ENCODE results near the gene TAF15. TPM values are rescaled to one million over a fixed set of nuclear protein-coding genes. Genes with fewer than 3 reads are reported as not detected.

Gene TAF15
- total and polyA plus RNA-seq, 2 donors (not counting 1 experiment from before 2014, with no cell fraction given) = 22.9 to 84.1 TPM

DNA sequence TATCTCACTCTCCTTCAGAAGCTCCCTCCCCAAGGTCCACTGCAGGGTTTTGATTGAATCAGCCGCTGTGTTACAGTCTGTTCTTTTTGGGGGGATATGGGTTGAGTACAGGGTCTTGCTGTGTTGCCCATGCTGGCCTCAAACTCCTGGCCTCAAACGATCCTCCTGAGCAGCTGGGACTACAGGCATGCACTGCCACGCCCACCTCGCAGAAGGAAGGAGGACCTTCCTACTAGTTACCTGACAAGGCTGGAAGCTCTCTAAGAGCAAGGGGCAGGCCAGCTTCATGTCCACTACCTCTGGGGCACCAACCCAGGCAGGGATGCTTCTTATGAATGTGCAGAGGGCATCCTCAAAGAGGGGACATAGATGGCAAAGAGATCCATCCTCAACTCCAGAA, 11.9 kb upstream of the TAF15 start:
- no peak overlapping the region for H2AFZ ChIP-seq (ENCODE audit: low read length)
- no peak for DNase-seq (ENCODE audit: low read depth in 2 of 2)
- no peak for TF ChIP-seq EZH2 (IDR thresholded peaks at IDR 0.05; ENCODE audit: low read length, missing control alignments)
- TF ChIP-seq, protein P1, sequence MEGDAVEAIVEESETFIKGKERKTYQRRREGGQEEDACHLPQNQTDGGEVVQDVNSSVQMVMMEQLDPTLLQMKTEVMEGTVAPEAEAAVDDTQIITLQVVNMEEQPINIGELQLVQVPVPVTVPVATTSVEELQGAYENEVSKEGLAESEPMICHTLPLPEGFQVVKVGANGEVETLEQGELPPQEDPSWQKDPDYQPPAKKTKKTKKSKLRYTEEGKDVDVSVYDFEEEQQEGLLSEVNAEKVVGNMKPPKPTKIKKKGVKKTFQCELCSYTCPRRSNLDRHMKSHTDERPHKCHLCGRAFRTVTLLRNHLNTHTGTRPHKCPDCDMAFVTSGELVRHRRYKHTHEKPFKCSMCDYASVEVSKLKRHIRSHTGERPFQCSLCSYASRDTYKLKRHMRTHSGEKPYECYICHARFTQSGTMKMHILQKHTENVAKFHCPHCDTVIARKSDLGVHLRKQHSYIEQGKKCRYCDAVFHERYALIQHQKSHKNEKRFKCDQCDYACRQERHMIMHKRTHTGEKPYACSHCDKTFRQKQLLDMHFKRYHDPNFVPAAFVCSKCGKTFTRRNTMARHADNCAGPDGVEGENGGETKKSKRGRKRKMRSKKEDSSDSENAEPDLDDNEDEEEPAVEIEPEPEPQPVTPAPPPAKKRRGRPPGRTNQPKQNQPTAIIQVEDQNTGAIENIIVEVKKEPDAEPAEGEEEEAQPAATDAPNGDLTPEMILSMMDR (conservative IDR thresholded peaks at IDR 0.05 in 1 of 2, IDR thresholded peaks at IDR 0.05 in 1 of 2; ENCODE audit: low read depth in 1 of 2, low read length in 2 of 2) = no peak

DNA sequence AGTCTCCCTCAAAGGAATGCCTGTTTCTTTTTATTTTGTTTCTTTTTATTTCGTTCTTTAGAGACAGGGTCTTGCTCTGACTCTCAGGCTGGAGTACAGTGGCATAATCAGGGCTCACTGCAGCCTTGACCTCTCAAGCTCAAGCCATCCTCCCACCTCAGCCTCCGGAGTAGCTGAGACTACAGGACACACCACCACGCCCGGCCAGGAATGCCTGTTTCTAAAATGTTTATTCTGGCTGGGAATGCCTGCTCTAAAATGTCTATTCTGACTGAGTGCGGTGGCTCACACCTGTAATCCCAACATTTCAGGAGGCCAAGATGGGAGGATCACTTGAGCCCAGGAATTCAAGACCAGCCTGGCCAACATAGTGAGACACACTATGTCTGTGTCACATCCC, 11.4 kb upstream of the TAF15 start:
- H3K79me2 ChIP-seq (ENCODE audit: control insufficient read depth, insufficient read depth, low read length) = no peaks in the 10 kb centered on the region
- TF ChIP-seq, protein P1 (conservative IDR thresholded peaks at IDR 0.05 in 1 of 2, IDR thresholded peaks at IDR 0.05 in 1 of 2; ENCODE audit: low read depth in 1 of 2, low read length in 2 of 2) = no peak
- no peak for TF ChIP-seq EZH2 (IDR thresholded peaks at IDR 0.05; ENCODE audit: low read length, missing control alignments)
- H3K4me3 ChIP-seq (replicated peaks in 1 of 4; ENCODE audit: control extremely low read depth in 1 of 4, insufficient read depth in 1 of 4, low read depth in 3 of 4, low read length in 4 of 4) = no peak overlapping the region
- no peaks in the 10 kb centered on the region for H3K9me3 ChIP-seq (ENCODE audit: control insufficient read depth, insufficient read depth, low read depth, low read length)
- no peaks in the 10 kb centered on the region for H3K36me3 ChIP-seq (ENCODE audit: control insufficient read depth, insufficient read depth, low read length)
- H3K4me2 ChIP-seq (ENCODE audit: extremely low read depth, insufficient read depth, low read length) = no peak overlapping the region
- H3K4me1 ChIP-seq (ENCODE audit: control insufficient read depth, extremely low read depth, insufficient read depth, low read length) = no peaks in the 10 kb centered on the region
- DNase-seq (ENCODE audit: low read depth in 2 of 2) = no peak
- no peaks in the 10 kb centered on the region for H4K20me1 ChIP-seq (ENCODE audit: control insufficient read depth, extremely low read depth, insufficient read depth, low read length)
- H2AFZ ChIP-seq (ENCODE audit: low read length) = no peak overlapping the region
- H3K9ac ChIP-seq (ENCODE audit: insufficient read depth, low read length) = no peak overlapping the region
- no peak overlapping the region for H3K27ac ChIP-seq (ENCODE audit: insufficient read depth, low read length)
- H3K27me3 ChIP-seq (ENCODE audit: control insufficient read depth, insufficient read depth, low read length) = peaks cover 58% of the 10 kb centered on the region

More for the DNA sequence above, 11.9 kb upstream of the TAF15 start:
- Histone ChIP-seq H3K79me2 (ENCODE audit: control insufficient read depth, insufficient read depth, low read length) (no peaks in the 10 kb centered on the region), H3K4me1 (ENCODE audit: control insufficient read depth, extremely low read depth, insufficient read depth, low read length) (no peaks in the 10 kb centered on the region), H3K9ac (ENCODE audit: insufficient read depth, low read length) (no peak overlapping the region), H3K27me3 (ENCODE audit: control insufficient read depth, insufficient read depth, low read length) (peaks cover 62% of the 10 kb centered on the region), H3K9me3 (ENCODE audit: control insufficient read depth, insufficient read depth, low read depth, low read length) (no peaks in the 10 kb centered on the region), H3K27ac (ENCODE audit: insufficient read depth, low read length) (no peak overlapping the region), H4K20me1 (ENCODE audit: control insufficient read depth, extremely low read depth, insufficient read depth, low read length) (no peaks in the 10 kb centered on the region), H3K4me2 (ENCODE audit: extremely low read depth, insufficient read depth, low read length) (no peak overlapping the region), H3K4me3 (replicated peaks in 1 of 4; ENCODE audit: control extremely low read depth in 1 of 4, insufficient read depth in 1 of 4, low read depth in 3 of 4, low read length in 4 of 4) (no peak overlapping the region), H3K36me3 (ENCODE audit: control insufficient read depth, insufficient read depth, low read length) (no peaks in the 10 kb centered on the region)

DNA sequence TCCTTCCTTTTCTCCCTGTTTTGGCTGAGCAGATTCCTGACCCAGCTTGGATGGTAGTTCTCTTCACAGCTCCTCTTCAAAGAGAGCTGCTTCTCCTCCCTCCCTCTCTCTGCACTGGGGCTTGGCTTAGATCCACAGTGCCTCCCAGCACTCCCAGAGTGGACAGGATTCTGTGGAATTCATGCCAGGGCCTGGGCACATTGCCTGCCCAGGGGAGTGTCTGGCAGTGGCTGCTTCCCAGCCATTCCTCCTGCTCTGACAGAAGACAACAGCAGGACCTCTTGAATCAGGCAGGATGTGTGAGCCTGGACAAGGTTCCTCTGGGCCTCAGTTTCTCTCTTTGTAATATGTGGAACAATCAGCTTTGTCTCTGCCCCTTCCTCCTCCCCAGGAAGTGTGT, 9.3 kb upstream of the TAF15 start:
- H2AFZ ChIP-seq (ENCODE audit: low read length) = no peak overlapping the region

More for the DNA sequence above, 9.3 kb upstream of the TAF15 start:
- H3K4me1 ChIP-seq (ENCODE audit: control insufficient read depth, extremely low read depth, insufficient read depth, low read length) = peaks cover under 1% of the 10 kb centered on the region
- H3K4me2 ChIP-seq (ENCODE audit: extremely low read depth, insufficient read depth, low read length) = no peak overlapping the region
- H3K27ac ChIP-seq (ENCODE audit: insufficient read depth, low read length) = no peak overlapping the region
- H3K27me3 ChIP-seq (ENCODE audit: control insufficient read depth, insufficient read depth, low read length) = peaks cover 41% of the 10 kb centered on the region
- no peaks in the 10 kb centered on the region for H3K79me2 ChIP-seq (ENCODE audit: control insufficient read depth, insufficient read depth, low read length)
- H4K20me1 ChIP-seq (ENCODE audit: control insufficient read depth, extremely low read depth, insufficient read depth, low read length) = no peaks in the 10 kb centered on the region
- no peak overlapping the region for H3K4me3 ChIP-seq (replicated peaks in 1 of 4; ENCODE audit: control extremely low read depth in 1 of 4, insufficient read depth in 1 of 4, low read depth in 3 of 4, low read length in 4 of 4)
- H3K9me3 ChIP-seq (ENCODE audit: control insufficient read depth, insufficient read depth, low read depth, low read length) = no peaks in the 10 kb centered on the region
- peak; percentile 56 to 64 for DNase-seq (ENCODE audit: low read depth in 2 of 2)
- no peak for TF ChIP-seq EZH2 (IDR thresholded peaks at IDR 0.05; ENCODE audit: low read length, missing control alignments)
- TF ChIP-seq, protein P1 (conservative IDR thresholded peaks at IDR 0.05 in 1 of 2, IDR thresholded peaks at IDR 0.05 in 1 of 2; ENCODE audit: low read depth in 1 of 2, low read length in 2 of 2) = no peak
- H3K9ac ChIP-seq (ENCODE audit: insufficient read depth, low read length) = no peak overlapping the region
- no peaks in the 10 kb centered on the region for H3K36me3 ChIP-seq (ENCODE audit: control insufficient read depth, insufficient read depth, low read length)
